ENCODE data around the gene CNFN.
"Not testable (repeated sequence)": the region's sequence is repeated elsewhere in the genome, so short reads cannot be mapped to it uniquely, and the experiment has no call there.

CNFN gene

DNA sequence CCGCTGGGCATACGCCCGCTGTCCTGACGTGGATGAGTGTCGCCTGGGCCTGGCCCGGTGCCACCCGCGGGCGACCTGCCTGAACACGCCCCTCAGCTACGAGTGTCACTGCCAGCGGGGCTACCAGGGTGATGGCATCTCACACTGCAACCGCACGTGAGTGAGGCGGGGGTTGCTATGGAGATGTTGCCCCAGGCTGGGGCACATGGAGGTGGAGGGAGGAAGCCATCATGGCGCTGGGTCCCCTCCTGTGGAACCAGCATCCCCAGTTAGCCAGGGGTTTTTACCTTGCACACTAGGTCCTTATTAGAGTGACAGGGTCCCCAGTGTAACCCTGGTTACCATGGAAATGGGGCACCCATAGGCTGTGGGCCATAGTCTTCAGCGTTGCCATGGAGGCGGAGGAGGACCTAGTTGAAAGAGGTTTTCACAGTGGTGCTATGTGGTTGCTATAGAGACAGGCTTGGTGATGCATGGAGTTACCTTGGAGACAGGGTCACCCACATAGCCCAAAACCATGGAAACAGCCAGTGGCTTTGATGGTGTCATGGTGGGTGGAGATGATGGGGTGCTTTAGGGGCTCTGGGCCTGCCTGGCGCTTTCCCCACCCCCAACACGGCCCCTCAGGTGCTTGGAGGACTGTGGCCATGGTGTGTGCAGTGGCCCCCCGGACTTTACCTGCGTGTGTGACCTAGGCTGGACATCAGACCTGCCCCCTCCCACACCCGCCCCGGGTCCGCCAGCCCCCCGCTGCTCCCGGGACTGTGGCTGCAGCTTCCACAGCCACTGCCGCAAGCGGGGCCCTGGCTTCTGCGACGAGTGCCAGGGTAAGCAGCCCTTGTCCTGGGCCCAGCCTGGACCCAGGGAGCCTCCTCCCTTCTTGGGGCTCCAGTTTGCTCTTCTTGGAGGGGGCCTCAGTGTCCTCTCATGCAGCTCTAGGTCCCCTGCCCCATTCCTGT lies 37.5 kb downstream of the CNFN start:
- no CpG with 5 or more reads among the region's 31 CpGs for WGBS (ENCODE audit: insufficient coverage, insufficient read length)
- Histone ChIP-seq H3K27me3 (ENCODE audit: control insufficient read depth, insufficient read depth, low read length) (no peaks in the 10 kb centered on the region), H3K4me1 (ENCODE audit: control insufficient read depth, insufficient read depth, low read length) (no peaks in the 10 kb centered on the region; the same call in 1 of the 2 replicates), H3K9me3 (ENCODE audit: control insufficient read depth, insufficient read depth, low read length) (no peaks in the 10 kb centered on the region), H3K4me3 (ENCODE audit: low read length) (no peak overlapping the region), H3K27ac (ENCODE audit: low read length) (no peak overlapping the region), H3K36me3 (ENCODE audit: control insufficient read depth, insufficient read depth, low read length) (peaks cover 13% of the 10 kb centered on the region; the same call in 1 of the 2 replicates)
- no peak for DNase-seq (ENCODE audit: low read depth, low spot score)

DNA sequence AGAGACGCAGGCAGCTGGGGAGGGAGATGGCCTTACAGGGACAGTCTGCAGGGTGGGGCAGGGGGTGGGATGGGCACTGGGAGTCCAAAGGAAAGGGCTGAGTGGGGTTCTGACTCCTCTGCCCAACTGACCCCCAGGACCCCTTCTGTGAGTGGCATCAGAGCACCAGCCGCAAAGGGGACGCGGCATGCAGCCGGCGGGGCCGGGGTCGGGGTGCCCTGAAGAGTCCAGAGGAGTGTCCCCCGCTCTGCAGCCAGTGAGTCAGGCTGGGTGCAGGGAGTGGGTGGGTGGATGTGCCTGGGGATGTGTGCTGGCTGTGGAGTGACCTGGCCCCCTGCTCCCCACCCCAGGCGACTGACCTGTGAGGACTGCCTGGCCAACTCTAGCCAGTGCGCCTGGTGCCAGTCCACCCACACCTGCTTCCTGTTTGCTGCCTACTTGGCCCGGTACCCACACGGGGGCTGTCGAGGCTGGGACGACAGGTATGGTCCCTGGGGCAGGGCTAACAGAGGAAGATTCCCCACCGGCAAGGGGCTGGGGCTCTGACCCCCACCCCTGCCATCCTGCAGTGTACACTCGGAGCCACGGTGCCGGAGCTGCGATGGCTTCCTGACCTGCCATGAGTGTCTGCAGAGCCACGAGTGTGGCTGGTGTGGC lies 38.9 kb downstream of the CNFN start:
- WGBS (ENCODE audit: insufficient coverage, insufficient read length) = no CpG with 5 or more reads among the region's 21 CpGs
- Histone ChIP-seq H3K36me3 (ENCODE audit: control insufficient read depth, insufficient read depth, low read length) (peaks cover 6% of the 10 kb centered on the region; the same call in 1 of the 2 replicates), H3K9me3 (ENCODE audit: control insufficient read depth, insufficient read depth, low read length) (no peaks in the 10 kb centered on the region), H3K27ac (ENCODE audit: low read length) (no peak overlapping the region), H3K27me3 (ENCODE audit: control insufficient read depth, insufficient read depth, low read length) (no peaks in the 10 kb centered on the region), H3K4me3 (ENCODE audit: low read length) (no peak overlapping the region), H3K4me1 (ENCODE audit: control insufficient read depth, insufficient read depth, low read length) (no peaks in the 10 kb centered on the region; the same call in 1 of the 2 replicates)
- no peak for DNase-seq (ENCODE audit: low read depth, low spot score)

DNA sequence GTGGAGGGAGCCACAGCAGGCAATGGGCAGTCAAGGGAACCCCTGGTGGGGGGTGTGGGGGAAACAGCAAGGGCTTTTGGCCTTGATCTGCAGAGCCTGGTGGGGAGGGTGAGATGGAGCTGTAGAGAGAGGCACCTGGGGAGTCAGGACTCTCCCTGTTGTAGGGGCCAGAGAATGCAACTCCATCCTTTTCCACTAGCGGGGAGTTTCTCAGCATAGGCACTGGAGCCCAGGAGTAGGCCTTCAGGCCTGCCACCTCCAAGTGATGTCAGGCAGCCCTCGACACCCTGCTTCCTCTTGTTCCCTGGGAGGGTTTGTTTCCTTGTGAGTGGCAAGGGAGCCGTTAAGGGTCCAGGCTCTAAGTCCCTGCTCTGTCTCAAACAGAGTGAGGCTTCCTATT lies 39.7 kb downstream of the CNFN start:
- Histone ChIP-seq H3K27me3 (ENCODE audit: control insufficient read depth, insufficient read depth, low read length) (no peaks in the 10 kb centered on the region), H3K4me3 (ENCODE audit: low read length) (no peak overlapping the region), H3K27ac (ENCODE audit: low read length) (no peak overlapping the region), H3K36me3 (ENCODE audit: control insufficient read depth, insufficient read depth, low read length) (peaks cover 6% of the 10 kb centered on the region; the same call in 1 of the 2 replicates), H3K4me1 (ENCODE audit: control insufficient read depth, insufficient read depth, low read length) (no peaks in the 10 kb centered on the region; the same call in 1 of the 2 replicates), H3K9me3 (ENCODE audit: control insufficient read depth, insufficient read depth, low read length) (no peaks in the 10 kb centered on the region)
- DNase-seq (ENCODE audit: low read depth, low spot score) = no peak
- no CpG with 5 or more reads among the region's 3 CpGs for WGBS (ENCODE audit: insufficient coverage, insufficient read length)

DNA sequence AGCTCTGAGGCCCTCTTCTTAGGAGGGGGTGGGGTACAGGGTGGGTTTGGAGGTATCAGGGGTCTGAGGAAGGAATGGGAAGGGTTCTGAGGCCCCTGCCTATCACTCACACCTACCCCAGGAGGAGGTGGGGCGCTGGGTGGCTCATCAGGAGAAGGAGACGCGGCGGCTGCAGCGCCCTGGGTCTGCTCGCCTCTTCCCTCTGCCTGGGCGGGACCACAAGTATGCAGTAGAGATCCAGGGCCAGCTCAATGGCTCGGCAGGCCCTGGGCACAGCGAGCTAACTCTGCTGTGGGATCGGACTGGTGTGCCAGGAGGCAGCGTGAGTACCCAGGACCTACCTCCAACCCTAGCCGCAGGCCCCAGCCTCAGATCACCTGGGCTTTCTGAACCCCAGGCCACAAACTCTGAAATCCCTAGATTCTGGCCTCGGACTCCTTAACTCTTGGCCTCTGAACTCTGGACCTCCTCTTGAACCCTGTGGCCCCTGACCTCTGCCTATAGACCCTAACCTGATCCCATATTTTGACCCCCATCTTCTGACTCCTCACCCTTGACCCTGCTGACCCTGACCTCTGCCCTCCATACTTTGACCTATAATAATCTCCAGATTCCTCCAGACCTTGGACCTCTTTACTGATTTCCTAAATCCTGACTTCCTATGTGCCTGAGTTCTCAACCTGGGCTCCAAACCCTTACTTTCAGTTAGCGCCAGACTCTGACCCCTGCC lies 40.6 kb downstream of the CNFN start:
- Histone ChIP-seq H3K4me1 (ENCODE audit: control insufficient read depth, insufficient read depth, low read length) (no peaks in the 10 kb centered on the region; the same call in 1 of the 2 replicates), H3K4me3 (ENCODE audit: low read length) (no peak overlapping the region), H3K27me3 (ENCODE audit: control insufficient read depth, insufficient read depth, low read length) (no peaks in the 10 kb centered on the region), H3K36me3 (ENCODE audit: control insufficient read depth, insufficient read depth, low read length) (peaks cover 6% of the 10 kb centered on the region; the same call in 1 of the 2 replicates), H3K9me3 (ENCODE audit: control insufficient read depth, insufficient read depth, low read length) (no peaks in the 10 kb centered on the region), H3K27ac (ENCODE audit: low read length) (no peak overlapping the region)
- no peak for DNase-seq (ENCODE audit: low read depth, low spot score)
- no CpG with 5 or more reads among the region's 14 CpGs for whole genome bisulfite sequencing (ENCODE audit: insufficient coverage, insufficient read length)

DNA sequence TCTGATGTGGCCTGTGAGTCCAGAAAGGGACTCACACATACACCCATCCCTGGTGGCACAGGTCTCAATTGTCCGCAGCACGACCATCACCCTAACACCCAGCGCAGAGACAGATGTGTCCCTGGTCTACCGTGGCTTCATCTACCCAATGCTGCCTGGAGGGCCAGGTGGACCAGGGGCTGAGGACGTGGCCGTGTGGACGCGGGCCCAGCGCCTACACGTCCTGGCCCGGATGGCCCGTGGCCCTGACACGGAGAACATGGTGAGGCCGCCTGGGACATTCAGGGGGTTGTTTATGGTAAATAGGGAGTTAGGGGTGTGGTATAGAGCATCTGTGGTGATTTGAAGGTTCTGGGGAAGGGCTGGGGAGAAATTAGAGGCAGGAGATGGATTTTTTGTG lies 41.9 kb downstream of the CNFN start:
- no CpG with 5 or more reads among the region's 14 CpGs for WGBS (ENCODE audit: insufficient coverage, insufficient read length)
- Histone ChIP-seq H3K4me3 (ENCODE audit: low read length) (no peak overlapping the region), H3K9me3 (ENCODE audit: control insufficient read depth, insufficient read depth, low read length) (no peaks in the 10 kb centered on the region), H3K36me3 (ENCODE audit: control insufficient read depth, insufficient read depth, low read length) (peaks cover 3% of the 10 kb centered on the region; the same call in 1 of the 2 replicates), H3K4me1 (ENCODE audit: control insufficient read depth, insufficient read depth, low read length) (no peaks in the 10 kb centered on the region; the same call in 1 of the 2 replicates), H3K27me3 (ENCODE audit: control insufficient read depth, insufficient read depth, low read length) (no peaks in the 10 kb centered on the region), H3K27ac (ENCODE audit: low read length) (no peak overlapping the region)
- DNase-seq (ENCODE audit: low read depth, low spot score) = no peak

DNA sequence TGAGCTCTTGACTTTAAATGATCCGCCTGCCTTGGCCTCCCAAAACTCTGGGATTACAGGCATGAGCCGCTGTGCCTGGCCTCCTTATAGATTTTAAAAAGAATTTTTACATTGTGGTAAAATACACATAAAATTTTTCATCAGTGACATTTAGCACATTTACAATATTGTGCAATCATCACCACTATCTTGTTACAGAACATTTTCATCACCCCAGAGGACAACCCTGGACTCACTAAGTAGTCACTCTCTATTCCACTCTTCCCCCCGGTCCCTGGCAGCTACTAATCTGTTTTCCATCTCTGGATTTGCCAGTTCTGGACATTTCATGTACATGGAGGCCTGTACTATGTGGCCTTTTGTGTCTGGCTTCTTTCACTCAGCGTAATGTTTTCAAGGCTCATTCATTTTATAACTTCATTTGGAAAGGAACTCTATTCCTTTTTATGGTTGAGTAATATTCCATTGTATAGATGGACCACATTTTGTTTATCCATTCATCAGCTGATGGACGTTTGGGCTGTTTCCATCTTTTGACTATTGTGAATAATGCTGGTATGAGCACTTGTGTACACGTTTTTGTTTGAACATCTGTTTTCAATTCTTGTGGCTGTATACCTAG lies 44.8 kb downstream of the CNFN start:
- Histone ChIP-seq H3K27ac (ENCODE audit: low read length) (no peak overlapping the region), H3K4me3 (ENCODE audit: low read length) (no peak overlapping the region), H3K27me3 (ENCODE audit: control insufficient read depth, insufficient read depth, low read length) (no peaks in the 10 kb centered on the region), H3K9me3 (ENCODE audit: control insufficient read depth, insufficient read depth, low read length) (no peaks in the 10 kb centered on the region), H3K36me3 (ENCODE audit: control insufficient read depth, insufficient read depth, low read length) (peaks cover 3% of the 10 kb centered on the region; the same call in 1 of the 2 replicates), H3K4me1 (ENCODE audit: control insufficient read depth, insufficient read depth, low read length) (no peaks in the 10 kb centered on the region; the same call in 1 of the 2 replicates)
- no CpG with 5 or more reads among the region's 6 CpGs for WGBS (ENCODE audit: insufficient coverage, insufficient read length)
- DNase-seq (ENCODE audit: low read depth, low spot score) = no peak

DNA sequence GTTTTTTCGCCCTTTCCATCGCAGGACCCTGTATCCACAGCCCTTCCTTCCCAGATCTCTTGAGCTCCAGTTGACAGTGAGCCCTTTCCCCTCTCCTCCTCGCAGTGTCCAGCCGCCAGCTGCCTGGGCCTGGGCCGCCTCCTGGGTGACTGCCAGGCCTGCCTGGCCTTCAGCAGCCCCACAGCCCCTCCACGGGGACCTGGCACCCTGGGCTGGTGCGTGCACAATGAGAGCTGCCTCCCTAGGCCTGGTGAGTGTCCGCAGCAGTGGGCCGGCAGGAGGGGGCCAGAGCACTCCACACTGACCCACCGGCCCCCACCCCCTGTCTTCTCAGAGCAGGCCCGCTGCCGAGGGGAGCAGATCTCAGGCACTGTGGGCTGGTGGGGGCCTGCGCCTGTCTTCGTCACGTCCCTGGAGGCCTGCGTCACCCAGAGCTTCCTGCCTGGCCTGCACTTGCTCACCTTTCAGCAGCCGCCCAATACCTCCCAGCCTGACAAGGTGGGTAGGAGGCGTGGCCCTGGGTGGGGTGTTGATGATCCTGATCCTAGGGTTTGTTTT lies 45.7 kb downstream of the CNFN start:
- Histone ChIP-seq H3K4me3 (ENCODE audit: low read length) (no peak overlapping the region), H3K9me3 (ENCODE audit: control insufficient read depth, insufficient read depth, low read length) (no peaks in the 10 kb centered on the region), H3K36me3 (ENCODE audit: control insufficient read depth, insufficient read depth, low read length) (peaks cover 1% of the 10 kb centered on the region; the same call in 1 of the 2 replicates), H3K27me3 (ENCODE audit: control insufficient read depth, insufficient read depth, low read length) (no peaks in the 10 kb centered on the region), H3K27ac (ENCODE audit: low read length) (no peak overlapping the region), H3K4me1 (ENCODE audit: control insufficient read depth, insufficient read depth, low read length) (no peaks in the 10 kb centered on the region; the same call in 1 of the 2 replicates)
- no peak for DNase-seq (ENCODE audit: low read depth, low spot score)
- WGBS (ENCODE audit: insufficient coverage, insufficient read length) = no CpG with 5 or more reads among the region's 18 CpGs

DNA sequence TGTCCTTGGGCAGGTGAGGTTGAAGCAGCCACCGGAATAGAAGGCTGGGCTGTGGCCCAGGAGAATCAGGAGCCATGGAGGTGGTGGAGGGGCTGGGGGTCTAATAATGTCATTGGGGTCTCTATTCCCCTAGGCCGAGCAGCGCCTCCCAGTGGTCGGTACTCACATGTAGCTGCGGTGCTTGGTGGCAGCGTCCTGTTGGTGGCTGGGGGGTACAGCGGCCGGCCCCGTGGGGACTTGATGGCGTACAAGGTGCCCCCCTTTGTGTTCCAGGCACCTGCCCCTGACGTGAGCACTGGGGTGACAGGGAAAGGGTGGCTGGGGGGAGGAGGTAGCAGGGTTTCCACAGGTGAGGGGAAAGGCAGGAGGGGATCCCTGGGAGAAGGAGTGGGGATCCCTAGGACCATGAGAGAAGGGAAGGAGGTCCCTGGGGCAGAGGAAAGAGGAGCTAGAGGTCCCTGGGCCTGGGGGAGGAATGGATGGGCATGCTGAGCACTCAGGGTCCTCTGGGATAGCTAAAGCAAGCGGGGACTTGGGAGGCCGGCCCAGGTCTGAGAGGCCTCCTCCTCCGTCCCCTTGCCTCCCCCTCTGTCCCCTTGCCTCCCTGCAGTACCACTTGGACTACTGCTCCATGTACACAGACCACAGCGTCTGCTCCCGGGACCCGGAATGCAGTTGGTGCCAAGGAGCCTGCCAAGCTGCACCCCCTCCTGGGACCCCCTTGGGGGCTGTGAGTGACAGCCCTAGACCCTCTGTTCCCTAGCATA lies 46.6 kb downstream of the CNFN start:
- WGBS (ENCODE audit: insufficient coverage, insufficient read length) = no CpG with 5 or more reads among the region's 17 CpGs
- no peak overlapping the region for H3K27ac ChIP-seq (ENCODE audit: low read length)
- no peak for DNase-seq (ENCODE audit: low read depth, low spot score)
- H3K36me3 ChIP-seq (ENCODE audit: control insufficient read depth, insufficient read depth, low read length) = no peaks in the 10 kb centered on the region
- no peaks in the 10 kb centered on the region; the same call in 1 of the 2 replicates for H3K4me1 ChIP-seq (ENCODE audit: control insufficient read depth, insufficient read depth, low read length)
- H3K9me3 ChIP-seq (ENCODE audit: control insufficient read depth, insufficient read depth, low read length) = no peaks in the 10 kb centered on the region
- no peaks in the 10 kb centered on the region for H3K27me3 ChIP-seq (ENCODE audit: control insufficient read depth, insufficient read depth, low read length)
- no peak overlapping the region for H3K4me3 ChIP-seq (ENCODE audit: low read length)

DNA sequence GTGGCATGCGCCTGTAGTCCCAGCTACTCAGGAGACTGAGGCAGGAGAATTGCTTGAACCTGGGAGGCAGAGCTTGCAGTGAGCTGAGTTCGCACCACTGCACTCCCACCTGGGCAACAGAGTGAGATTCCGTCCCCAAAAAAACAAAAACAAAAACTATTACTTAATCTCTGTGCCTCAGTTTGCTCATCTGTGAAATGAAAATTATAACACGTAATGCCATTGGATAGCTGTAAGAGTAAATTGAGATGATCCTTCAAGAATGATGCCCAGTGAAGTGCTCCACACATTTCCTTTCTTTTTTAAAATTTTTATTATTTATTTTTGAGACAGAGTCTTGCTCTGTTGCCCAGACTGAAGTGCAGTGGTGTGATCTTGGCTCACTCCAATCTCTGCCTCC lies 50.2 kb downstream of the CNFN start:
- not testable (repeated sequence) for H3K27me3 ChIP-seq (ENCODE audit: control insufficient read depth, insufficient read depth, low read length); H3K4me3 ChIP-seq (ENCODE audit: low read length); H3K36me3 ChIP-seq (ENCODE audit: control insufficient read depth, insufficient read depth, low read length); H3K9me3 ChIP-seq (ENCODE audit: control insufficient read depth, insufficient read depth, low read length); H3K4me1 ChIP-seq (ENCODE audit: control insufficient read depth, insufficient read depth, low read length); H3K27ac ChIP-seq (ENCODE audit: low read length); DNase-seq (ENCODE audit: low read depth, low spot score)
- no CpG with 5 or more reads among the region's 4 CpGs for WGBS (ENCODE audit: insufficient coverage, insufficient read length)
